ENCODE results near the gene NR2E3. TPM values are rescaled to one million over a fixed set of nuclear protein-coding genes. Genes with fewer than 3 reads are reported as not detected.

NR2E3 gene
- total RNA-seq, 1 donor from 2014 or later, result not detected

- H3K36me3 ChIP-seq, result no peaks in the 10 kb centered on the region
- H3K4me1 Mint-ChIP-seq, result peaks cover 45% of the 10 kb centered on the region
- H3F3A ChIP-seq (ENCODE audit: low read depth), result peaks cover 24% of the 10 kb centered on the region
- no peaks in the 10 kb centered on the region for H3K27me3 ChIP-seq
- peak overlapping the region; percentile 33 for H3K27ac Mint-ChIP-seq
- H3K79me2 ChIP-seq (ENCODE audit: low read depth), result no peaks in the 10 kb centered on the region
- no peak overlapping the region for H3K9ac ChIP-seq
- peaks cover 6% of the 10 kb centered on the region for H4K20me1 ChIP-seq (ENCODE audit: low read depth)
- peaks cover 11% of the 10 kb centered on the region for H3K27me3 Mint-ChIP-seq (ENCODE audit: insufficient read depth, low read depth)
- H3K27ac ChIP-seq, result peak overlapping the region; percentile 43
- H3K4me3 ChIP-seq, result peak overlapping the region; percentile 24
- peak; percentile 32 for DNase-seq (ENCODE audit: low spot score)
- no peaks in the 10 kb centered on the region for H3K9me3 ChIP-seq (ENCODE audit: low read depth)
- H3K4me1 ChIP-seq, result peaks cover 29% of the 10 kb centered on the region
- no peaks in the 10 kb centered on the region for H3K9me3 Mint-ChIP-seq
- peak overlapping the region; percentile 72 for H3K4me2 ChIP-seq
- peak overlapping the region; percentile 1 for H3K4me3 Mint-ChIP-seq
- H3K36me3 Mint-ChIP-seq, result no peaks in the 10 kb centered on the region
- peak overlapping the region; percentile 90 for H2AFZ ChIP-seq (replicated peaks)
- no peak for TF ChIP-seq EZH2 (IDR thresholded peaks at IDR 0.05)
- no peak for TF ChIP-seq CTCF (IDR thresholded peaks at IDR 0.05)
- TF ChIP-seq EZH2phosphoT487 (IDR thresholded peaks at IDR 0.05), result no peak
These were observed 2.7 kb upstream of the NR2E3 start for GRCh38 chr15:71807691-71808091.

GRCh38 chr15:71808311-71809020, 1.9 kb upstream of the NR2E3 start:
- Histone ChIP-seq H3K36me3 (no peaks in the 10 kb centered on the region), H3K27ac (no peak overlapping the region), H3K9me3 (ENCODE audit: low read depth) (no peaks in the 10 kb centered on the region), H4K20me1 (ENCODE audit: low read depth) (peaks cover 6% of the 10 kb centered on the region), H3K4me3 (no peak overlapping the region), H2AFZ (replicated peaks) (no peak overlapping the region), H3K4me2 (peak overlapping the region; percentile 72), H3K79me2 (ENCODE audit: low read depth) (no peaks in the 10 kb centered on the region), H3F3A (ENCODE audit: low read depth) (peaks cover 24% of the 10 kb centered on the region), H3K9ac (no peak overlapping the region), H3K27me3 (no peaks in the 10 kb centered on the region), H3K4me1 (peaks cover 29% of the 10 kb centered on the region)
- Mint-ChIP-seq H3K36me3 (no peaks in the 10 kb centered on the region), H3K27me3 (ENCODE audit: insufficient read depth, low read depth) (peaks cover 9% of the 10 kb centered on the region), H3K4me1 (peaks cover 45% of the 10 kb centered on the region), H3K27ac (peak overlapping the region; percentile 33), H3K9me3 (no peaks in the 10 kb centered on the region), H3K4me3 (no peak overlapping the region)
- no peak for DNase-seq (ENCODE audit: low spot score)
- TF ChIP-seq EZH2 (IDR thresholded peaks at IDR 0.05), result no peak
- no peak for TF ChIP-seq CTCF (IDR thresholded peaks at IDR 0.05)
- TF ChIP-seq EZH2phosphoT487 (IDR thresholded peaks at IDR 0.05), result no peak

- H4K20me1 ChIP-seq (ENCODE audit: low read depth), result peaks cover 6% of the 10 kb centered on the region
- no peaks in the 10 kb centered on the region for H3K36me3 ChIP-seq
- H3K4me1 ChIP-seq, result peaks cover 29% of the 10 kb centered on the region
- no peak overlapping the region for H3K4me3 ChIP-seq
- Mint-ChIP-seq H3K27me3 (ENCODE audit: insufficient read depth, low read depth) (peaks cover 9% of the 10 kb centered on the region), H3K4me1 (peaks cover 45% of the 10 kb centered on the region), H3K27ac (no peak overlapping the region), H3K36me3 (no peaks in the 10 kb centered on the region), H3K4me3 (no peak overlapping the region), H3K9me3 (no peaks in the 10 kb centered on the region)
- no peak overlapping the region for H2AFZ ChIP-seq (replicated peaks)
- no peak for DNase-seq (ENCODE audit: low spot score)
- H3K9ac ChIP-seq, result no peak overlapping the region
- no peak overlapping the region for H3K4me2 ChIP-seq
- H3K9me3 ChIP-seq (ENCODE audit: low read depth), result no peaks in the 10 kb centered on the region
- no peaks in the 10 kb centered on the region for H3K27me3 ChIP-seq
- H3F3A ChIP-seq (ENCODE audit: low read depth), result peaks cover 24% of the 10 kb centered on the region
- TF ChIP-seq CTCF (IDR thresholded peaks at IDR 0.05) (no peak), EZH2phosphoT487 (IDR thresholded peaks at IDR 0.05) (no peak), EZH2 (IDR thresholded peaks at IDR 0.05) (no peak)
- no peaks in the 10 kb centered on the region for H3K79me2 ChIP-seq (ENCODE audit: low read depth)
- no peak overlapping the region for H3K27ac ChIP-seq
These were observed 1.0 kb upstream of the NR2E3 start for GRCh38 chr15:71809346-71809745.

All from neural progenitor cell (in vitro differentiated cells).